Caco-2 (cell line): Measurements from ENCODE around the gene KCNN1. TPM values are rescaled to one million over a fixed set of nuclear protein-coding genes. Genes with fewer than 3 reads are reported as not detected.

ENCODE experiments used
- BruUV-seq: library from RNA; stranded (reverse); fragments of 400-500 nt; replicated peaks from 2 replicates; lab custom pipeline; 2021; lab: Mats Ljungman, UMichigan
- CTCF ChIA-PET: fragments of 300-600 bp; sonication (Branson Sonifier 250); formaldehyde crosslinking; loops from one replicate; lab custom pipeline; 2022; ENCODE audit warnings: antibody characterized with exemption; lab: Charles Lee
- POLR2A ChIA-PET: fragments of 300-600 bp; sonication (Branson Sonifier 250); formaldehyde crosslinking; loops from one replicate; lab custom pipeline; 2022; ENCODE audit warnings: antibody characterized with exemption; lab: Charles Lee
- DNase-seq, 2 experiments: peaks; one replicate each; pipeline versions ENCODE4 v3.0.0 to v3.0.0-alpha.2; 2020 to 2022
- H3K27me3 ChIP-seq: replicated peaks from 2 replicates; pipeline ENCODE4 v1.6.0; 2011; ENCODE audit warnings: low read length; ENCODE audit not compliant: control insufficient read depth, insufficient read depth
- H3K36me3 ChIP-seq: 2 replicates; pipeline ENCODE4 v1.5.1; 2011; ENCODE audit warnings: low read length; ENCODE audit not compliant: control insufficient read depth, insufficient read depth
- H3K4me1 ChIP-seq: fragments of 250-450 bp; sonication (Bioruptor Pico); 2 replicates; pipeline ENCODE4 v1.5.1; 2020; ENCODE audit warnings: mild to moderate bottlenecking
- H3K4me3 ChIP-seq: 2 replicates; pipeline ENCODE4 v1.5.1; 2011; ENCODE audit warnings: low read depth, mild to moderate bottlenecking, control low read depth, low read length
- H3K9me3 ChIP-seq: fragments of 250-450 bp; sonication (Bioruptor Pico); 2 replicates; pipeline ENCODE4 v1.5.1; 2020; ENCODE audit warnings: mild to moderate bottlenecking, moderate library complexity
- H3K27ac Mint-ChIP-seq: one replicate; pipeline ENCODE4 v1.8.0; 2022; ENCODE audit warnings: mixed read lengths; ENCODE audit not compliant: unreplicated experiment
- H3K27me3 Mint-ChIP-seq: one replicate; pipeline ENCODE4 v1.8.0; 2022; ENCODE audit warnings: mixed read lengths; ENCODE audit not compliant: insufficient read depth, unreplicated experiment
- H3K36me3 Mint-ChIP-seq: one replicate; pipeline ENCODE4 v1.8.0; 2022; ENCODE audit warnings: mild to moderate bottlenecking, mixed read lengths; ENCODE audit not compliant: insufficient read depth, unreplicated experiment
- H3K4me1 Mint-ChIP-seq: one replicate; pipeline ENCODE4 v1.8.0; 2022; ENCODE audit warnings: low read depth, mixed read lengths; ENCODE audit not compliant: unreplicated experiment
- H3K4me3 Mint-ChIP-seq: one replicate; pipeline ENCODE4 v1.8.0; 2022; ENCODE audit warnings: mild to moderate bottlenecking, moderate library complexity, mixed read lengths; ENCODE audit not compliant: unreplicated experiment
- H3K9me3 Mint-ChIP-seq: one replicate; pipeline ENCODE4 v1.8.0; 2022; ENCODE audit warnings: mixed read lengths; ENCODE audit not compliant: unreplicated experiment
- intact Hi-C: fragments of 100-400 bp; cut with micrococcal nuclease; formaldehyde crosslinking; loops from one replicate; pipeline ENCODE4 v1.10.0; 2022; ENCODE audit not compliant: unreplicated experiment
- total RNA-seq: library from RNA; stranded (reverse); gene quantifications from 2 replicates; pipeline ENCODE4 v1.2.3, GENCODE V29; 2022
- TF ChIP-seq, protein P1 (sequence below), 2 experiments: fragments of 200-600 bp in 1 of 2; IDR thresholded peaks; 1 replicate in 1 of 2; 2 replicates in 1 of 2; pipeline versions ENCODE4 v1.5.1 to v1.8.0; 2011 to 2022; ENCODE audit warnings: antibody characterized with exemption in 1 of 2, control low read depth in 1 of 2, inconsistent platforms in 1 of 2, low read depth in 1 of 2, low read length in 1 of 2, mild to moderate bottlenecking in 1 of 2, moderate library complexity in 1 of 2; ENCODE audit not compliant: insufficient read depth in 1 of 2, severe bottlenecking in 1 of 2, unreplicated experiment in 1 of 2

KCNN1 gene
- total RNA-seq, 1 experiment from 2014 or later = not detected

- no peaks in the 10 kb centered on the region for H3K36me3 ChIP-seq
- Mint-ChIP-seq H3K27me3 (peaks cover 2% of the 10 kb centered on the region), H3K4me1 (peaks cover 12% of the 10 kb centered on the region), H3K36me3 (peaks cover 24% of the 10 kb centered on the region), H3K9me3 (no peaks in the 10 kb centered on the region), H3K4me3 (peak overlapping the region; percentile 87), H3K27ac (peak overlapping the region; percentile 87)
- H3K9me3 ChIP-seq = no peaks in the 10 kb centered on the region
- peak in 1 of 2 experiments; percentile 28 for DNase-seq
- BruUV-seq = no TSS peak
- peaks cover 15% of the 10 kb centered on the region for H3K4me1 ChIP-seq
- ChIA-PET POLR2A (interaction anchor here (1.0 kb wide), 1 partner anchor 14 kb away, joined by 3 read pairs; the partner anchor contains the start of gene CCDC124), CTCF (interaction anchor here (0.6 to 1.9 kb wide), 9 partner anchors 12 to 1472 kb away, joined by 3 to 14 read pairs (median 5); partner anchors contain the start of genes CCDC124, RPL18A and SLC5A5)
- no peaks in the 10 kb centered on the region for H3K27me3 ChIP-seq
- TF ChIP-seq, protein P1, sequence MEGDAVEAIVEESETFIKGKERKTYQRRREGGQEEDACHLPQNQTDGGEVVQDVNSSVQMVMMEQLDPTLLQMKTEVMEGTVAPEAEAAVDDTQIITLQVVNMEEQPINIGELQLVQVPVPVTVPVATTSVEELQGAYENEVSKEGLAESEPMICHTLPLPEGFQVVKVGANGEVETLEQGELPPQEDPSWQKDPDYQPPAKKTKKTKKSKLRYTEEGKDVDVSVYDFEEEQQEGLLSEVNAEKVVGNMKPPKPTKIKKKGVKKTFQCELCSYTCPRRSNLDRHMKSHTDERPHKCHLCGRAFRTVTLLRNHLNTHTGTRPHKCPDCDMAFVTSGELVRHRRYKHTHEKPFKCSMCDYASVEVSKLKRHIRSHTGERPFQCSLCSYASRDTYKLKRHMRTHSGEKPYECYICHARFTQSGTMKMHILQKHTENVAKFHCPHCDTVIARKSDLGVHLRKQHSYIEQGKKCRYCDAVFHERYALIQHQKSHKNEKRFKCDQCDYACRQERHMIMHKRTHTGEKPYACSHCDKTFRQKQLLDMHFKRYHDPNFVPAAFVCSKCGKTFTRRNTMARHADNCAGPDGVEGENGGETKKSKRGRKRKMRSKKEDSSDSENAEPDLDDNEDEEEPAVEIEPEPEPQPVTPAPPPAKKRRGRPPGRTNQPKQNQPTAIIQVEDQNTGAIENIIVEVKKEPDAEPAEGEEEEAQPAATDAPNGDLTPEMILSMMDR (IDR thresholded peaks at IDR 0.05; ENCODE audit: insufficient read depth in 1 of 2, low read depth in 1 of 2, low read length in 1 of 2, severe bottlenecking in 1 of 2, unreplicated experiment in 1 of 2) = no peak
- intact Hi-C loops = loop anchor here (2.0 kb wide), 1 partner anchor 50 kb away; no protein-coding TSS in a partner anchor
- H3K4me3 ChIP-seq = peak overlapping the region; percentile 52
Observed at GRCh38 chr19:17946965-17947784, 19.7 kb upstream of the KCNN1 start.

DNA sequence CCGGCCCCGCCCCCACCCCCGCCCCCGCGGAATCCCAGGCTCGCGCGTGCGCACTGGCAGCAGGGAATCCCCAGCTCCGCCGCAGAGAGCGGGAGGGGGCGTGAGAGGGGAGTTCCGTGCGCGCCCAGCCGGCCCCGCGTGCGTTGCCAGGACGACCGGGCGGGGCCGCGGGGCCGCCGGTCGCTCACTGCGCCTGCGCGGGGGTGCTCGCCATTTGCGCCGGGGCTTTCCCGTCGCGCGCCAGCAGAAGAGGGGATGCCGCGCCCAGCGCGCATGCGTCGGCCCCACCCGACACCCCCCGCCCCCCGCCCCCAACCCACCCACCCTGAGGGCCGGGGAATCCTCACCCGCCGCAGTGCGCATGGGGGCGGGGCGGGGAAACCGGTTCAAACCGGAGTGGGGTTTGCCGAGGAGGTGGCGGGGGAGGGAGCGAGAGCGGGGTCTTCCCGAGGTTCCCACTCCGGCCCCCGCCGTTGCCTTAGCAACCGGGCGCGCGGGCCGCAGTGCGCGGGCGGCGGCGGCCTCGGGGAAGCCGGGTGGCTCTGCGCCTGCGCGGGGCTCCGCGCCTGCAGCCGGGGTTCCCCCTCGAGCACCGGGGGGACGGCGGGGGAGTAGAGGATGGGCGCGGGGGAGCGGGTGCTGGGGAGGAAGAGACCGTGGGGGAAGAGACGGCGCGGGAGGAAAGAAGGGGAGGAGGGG is 18.9 kb upstream of the KCNN1 start:
- Histone ChIP-seq H3K4me3 (peak overlapping the region; percentile 52), H3K9me3 (no peaks in the 10 kb centered on the region), H3K27me3 (peaks cover 3% of the 10 kb centered on the region), H3K36me3 (no peaks in the 10 kb centered on the region), H3K4me1 (peaks cover 17% of the 10 kb centered on the region)
- Mint-ChIP-seq H3K36me3 (peaks cover 24% of the 10 kb centered on the region), H3K4me3 (peak overlapping the region; percentile 87), H3K27ac (peak overlapping the region; percentile 87), H3K4me1 (peaks cover 12% of the 10 kb centered on the region), H3K27me3 (peaks cover 2% of the 10 kb centered on the region), H3K9me3 (no peaks in the 10 kb centered on the region)
- TF ChIP-seq, protein P1 (IDR thresholded peaks at IDR 0.05; ENCODE audit: insufficient read depth in 1 of 2, low read depth in 1 of 2, low read length in 1 of 2, severe bottlenecking in 1 of 2, unreplicated experiment in 1 of 2) = no peak
- peak; percentile 92 to 96 for DNase-seq
- CTCF ChIA-PET = interaction anchor here (0.6 to 1.9 kb wide), 11 partner anchors 11 to 475 kb away, joined by 3 to 14 read pairs (median 4); partner anchors contain the start of genes CCDC124, GDF15, RPL18A and SLC5A5
- BruUV-seq = no TSS peak
- POLR2A ChIA-PET = interaction anchor here (1.0 kb wide), 1 partner anchor 15 kb away, joined by 3 read pairs; the partner anchor contains the start of gene CCDC124
- intact Hi-C loops = loop anchor here (2.0 kb wide), 1 partner anchor 49 kb away; no protein-coding TSS in a partner anchor

GRCh38 chr19:17948514-17948900 is 18.4 kb upstream of the KCNN1 start:
- Histone ChIP-seq H3K4me3 (peak overlapping the region; percentile 52), H3K27me3 (peaks cover 3% of the 10 kb centered on the region), H3K4me1 (peaks cover 17% of the 10 kb centered on the region), H3K36me3 (no peaks in the 10 kb centered on the region), H3K9me3 (no peaks in the 10 kb centered on the region)
- intact Hi-C loops = no loop called here
- ChIA-PET CTCF (interaction anchor here (0.6 to 0.9 kb wide), 4 partner anchors 11 to 476 kb away, joined by 3 to 4 read pairs (median 4); partner anchors contain the start of gene GDF15), POLR2A (interaction anchor here (0.6 kb wide), 1 partner anchor 89 kb away, joined by 6 read pairs; the partner anchor contains the start of gene RPL18A)
- peaks cover 24% of the 10 kb centered on the region for H3K36me3 Mint-ChIP-seq
- H3K4me3 Mint-ChIP-seq = peak overlapping the region; percentile 87
- TF ChIP-seq, protein P1 (IDR thresholded peaks at IDR 0.05; ENCODE audit: insufficient read depth in 1 of 2, low read depth in 1 of 2, low read length in 1 of 2, severe bottlenecking in 1 of 2, unreplicated experiment in 1 of 2) = no peak
- no peak for DNase-seq
- peaks cover 2% of the 10 kb centered on the region for H3K27me3 Mint-ChIP-seq
- no TSS peak for BruUV-seq
- H3K4me1 Mint-ChIP-seq = peaks cover 12% of the 10 kb centered on the region
- no peaks in the 10 kb centered on the region for H3K9me3 Mint-ChIP-seq
- H3K27ac Mint-ChIP-seq = no peak overlapping the region
